Endometrial microvascular endothelial cells (primary cell): ENCODE data around the gene NRP1. TPM values are rescaled to one million over a fixed set of nuclear protein-coding genes. Genes with fewer than 3 reads are reported as not detected.

Source experiments
- in situ Hi-C: cut with HindIII; loops from 2 replicates; pipeline ENCODE4 v1.10.0; 2017; ENCODE audit warnings: low sequenced_read_pairs, low pct_unique_long_range_greater_than_20kb; ENCODE audit errors: inconsistent ontology term
- total RNA-seq: library from RNA; depleted of rRNA; stranded (reverse); fragments of >200 nt; gene quantifications from one replicate; pipeline ENCODE4 v1.2.3, GENCODE V29; 2015; ENCODE audit errors: inconsistent ontology term

NRP1 gene
- total RNA-seq, 1 donor from 2014 or later, result 149 TPM

DNA sequence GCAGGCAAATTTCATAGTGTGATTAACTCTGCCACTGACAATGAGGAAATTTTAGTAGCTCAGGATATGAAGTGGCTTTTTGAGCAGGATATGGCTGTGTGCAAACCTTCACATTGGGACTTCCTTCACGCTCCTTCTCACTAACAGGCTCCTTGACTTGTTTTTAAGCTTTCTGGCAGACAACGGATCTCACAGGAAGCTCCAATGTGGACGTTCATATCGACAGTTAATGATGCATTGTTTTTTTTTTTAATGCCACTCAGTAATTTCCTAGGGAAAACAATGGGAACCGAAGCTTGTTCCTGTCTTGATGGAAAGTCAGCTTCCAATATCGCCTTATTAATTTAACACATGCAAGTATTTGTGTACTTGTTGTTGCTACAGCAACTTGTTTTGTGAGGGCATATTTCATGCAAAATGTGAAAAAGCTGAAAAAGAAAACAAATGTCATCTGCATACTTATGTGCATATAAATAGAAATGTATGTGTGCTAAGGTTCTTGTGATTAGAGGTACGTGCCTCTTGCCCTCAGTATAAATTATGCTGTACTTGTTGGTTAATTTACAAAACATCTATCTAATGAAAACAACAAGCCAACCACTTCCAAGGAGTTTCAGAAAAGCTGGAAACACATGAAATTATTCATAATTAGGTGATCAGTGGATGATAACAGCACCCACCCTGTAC lies 84.7 kb downstream of the NRP1 start:
- in situ Hi-C loops, result no loop called here

DNA sequence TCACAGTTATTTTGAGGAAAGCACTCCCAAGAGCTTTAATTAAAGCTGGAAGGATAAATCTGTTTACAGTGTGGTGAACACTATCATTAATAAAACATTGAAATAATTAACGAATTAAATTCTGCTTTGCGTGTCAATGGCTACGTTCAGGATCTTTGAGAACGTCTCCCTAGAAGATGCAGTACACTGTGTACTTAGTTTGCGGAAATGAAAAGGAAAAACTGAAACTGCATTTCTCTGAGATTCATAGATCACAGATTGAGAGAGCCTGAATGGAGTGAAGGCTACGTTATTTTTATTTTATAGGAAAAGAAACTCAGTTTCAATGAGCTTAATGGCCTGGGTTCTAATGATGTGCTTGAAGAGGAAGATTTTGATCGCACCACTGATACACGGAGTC lies 85.3 kb downstream of the NRP1 start:
- in situ Hi-C loops, result no loop called here

DNA sequence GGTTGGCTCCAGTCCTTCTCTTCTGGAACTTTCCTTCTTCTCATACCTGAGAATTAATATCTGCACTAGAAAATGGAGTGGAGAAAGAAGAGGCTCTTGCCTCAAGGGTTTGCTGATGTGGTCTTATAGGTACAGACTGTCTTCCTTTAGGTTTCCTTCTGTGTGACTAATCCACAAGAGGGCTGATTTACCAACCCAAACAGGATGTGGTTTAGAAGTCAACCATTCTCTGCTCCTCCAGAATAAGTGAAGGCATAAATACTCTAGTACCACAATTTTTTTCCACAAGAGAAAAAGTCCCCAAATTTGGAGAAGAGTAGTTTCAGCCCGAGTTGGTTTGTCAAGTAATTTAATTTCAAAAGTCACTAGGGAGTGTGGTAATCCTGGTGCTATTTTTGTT lies 85.8 kb downstream of the NRP1 start:
- in situ Hi-C loops, result no loop called here

DNA sequence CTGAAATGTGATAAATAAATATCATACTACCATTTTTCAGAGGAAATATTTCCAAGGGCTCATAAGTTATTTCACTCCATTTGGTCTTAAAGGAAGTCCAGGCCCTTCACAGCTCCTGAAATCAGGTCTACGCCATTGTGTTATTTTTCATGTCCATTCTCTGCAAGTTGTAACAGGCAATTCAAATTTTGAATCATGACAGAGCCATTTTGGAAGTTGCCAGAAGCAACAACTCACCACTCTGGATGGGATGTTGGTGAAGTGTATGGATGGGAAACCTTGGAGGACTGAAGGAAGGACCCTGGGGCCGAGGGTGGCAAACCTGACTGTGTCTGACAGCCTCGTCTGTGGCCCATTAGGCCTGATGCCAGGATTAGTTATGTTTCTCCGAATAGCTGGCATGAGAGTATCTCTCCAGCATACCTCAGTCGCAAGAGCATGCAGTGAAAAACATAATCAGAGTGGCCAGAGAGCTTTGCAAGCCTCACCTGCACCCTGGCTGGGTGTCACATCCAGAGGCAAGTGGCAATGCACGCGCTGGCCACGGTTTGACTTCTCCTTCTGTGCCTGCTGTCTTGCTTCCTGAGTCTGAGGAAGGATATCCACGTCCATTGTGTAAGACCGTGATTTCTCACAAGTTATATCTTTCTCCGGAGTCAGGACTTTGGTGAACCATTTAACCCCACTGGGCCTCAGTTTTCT lies 87.1 kb downstream of the NRP1 start:
- in situ Hi-C loops, result no loop called here

DNA sequence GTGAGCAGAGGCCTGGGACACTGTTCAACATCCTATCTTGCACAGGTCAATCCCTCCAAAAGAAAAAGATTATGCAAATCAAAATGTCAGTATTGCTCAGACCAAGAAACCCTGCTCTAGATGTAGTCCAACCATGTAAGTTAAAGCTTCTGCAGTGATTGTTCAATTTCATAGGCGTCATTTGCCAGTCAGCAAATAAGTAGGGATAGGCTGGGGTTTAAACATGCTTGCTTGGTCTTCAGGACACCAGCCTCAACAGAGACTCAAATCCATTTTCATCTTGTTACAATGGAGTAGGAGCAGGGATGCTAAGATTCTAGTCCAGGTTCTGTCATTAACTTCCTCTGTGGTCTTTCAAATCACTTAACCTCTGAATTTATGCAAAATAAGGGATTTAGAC lies 89.1 kb downstream of the NRP1 start:
- in situ Hi-C loops, result no loop called here

DNA sequence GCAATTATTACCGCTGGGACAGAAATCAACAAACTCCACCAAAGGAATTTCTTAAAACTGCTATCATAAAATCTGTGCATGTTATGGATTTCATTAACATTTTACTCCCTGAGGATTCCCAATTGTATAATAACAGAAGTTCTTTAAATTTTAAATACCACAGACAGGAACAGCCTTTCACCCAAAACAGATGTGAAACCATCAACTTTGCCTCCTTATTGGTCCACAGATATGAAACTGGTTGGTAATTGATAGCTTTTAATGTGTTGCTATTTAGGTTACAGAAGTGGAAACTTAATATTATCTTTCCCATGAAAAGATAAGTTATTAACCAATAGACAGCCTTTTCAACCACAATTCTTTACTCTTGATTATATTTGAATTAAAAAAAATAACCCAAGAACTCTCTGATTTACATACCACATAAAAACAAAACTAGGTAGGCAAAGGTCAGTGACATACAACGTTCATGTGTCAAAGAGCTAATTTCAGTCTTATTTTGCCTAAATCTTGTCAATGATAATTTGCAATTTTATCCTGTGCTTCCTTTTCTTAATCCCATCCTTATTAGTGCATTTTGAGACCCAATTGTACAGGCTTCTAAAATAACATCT lies 90.0 kb downstream of the NRP1 start:
- in situ Hi-C loops, result no loop called here

DNA sequence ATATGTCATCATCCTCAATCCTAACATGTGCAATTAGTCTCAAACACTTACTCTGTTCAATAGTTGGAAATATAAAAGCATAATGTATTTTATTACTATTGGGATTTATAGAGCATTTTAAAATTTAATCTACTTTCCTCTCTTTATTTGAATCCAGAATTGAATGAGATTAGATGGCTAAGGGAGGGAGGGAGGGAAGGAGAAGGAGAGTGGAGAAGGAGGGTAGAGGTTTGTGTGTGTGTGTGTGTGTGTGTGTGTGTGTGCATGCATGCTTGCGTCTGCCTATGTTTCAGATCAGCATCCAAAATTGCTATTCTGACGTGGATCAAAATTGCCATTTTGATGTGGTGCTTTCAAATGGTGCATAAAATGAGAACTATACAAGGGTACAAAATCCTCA lies 90.8 kb downstream of the NRP1 start:
- in situ Hi-C loops, result no loop called here

DNA sequence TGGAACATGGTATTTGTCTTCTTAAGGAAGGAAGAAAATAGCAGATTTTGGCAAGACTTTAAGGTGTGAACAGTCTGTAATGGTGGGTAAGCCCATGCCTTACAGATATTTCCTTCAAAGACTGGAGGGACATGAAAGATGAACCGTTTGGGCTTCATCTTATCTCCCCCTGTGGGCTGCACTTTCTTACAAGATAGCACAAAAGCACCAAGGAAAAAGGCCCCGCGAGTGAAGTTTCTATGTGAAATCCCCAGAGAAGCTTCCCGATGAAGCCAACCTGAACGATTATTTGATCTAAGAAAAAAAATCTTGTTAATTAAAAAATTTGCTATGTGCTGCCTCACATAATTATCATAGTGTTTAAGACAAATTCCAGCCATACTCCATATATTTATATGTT lies 91.5 kb downstream of the NRP1 start:
- in situ Hi-C loops, result no loop called here

DNA sequence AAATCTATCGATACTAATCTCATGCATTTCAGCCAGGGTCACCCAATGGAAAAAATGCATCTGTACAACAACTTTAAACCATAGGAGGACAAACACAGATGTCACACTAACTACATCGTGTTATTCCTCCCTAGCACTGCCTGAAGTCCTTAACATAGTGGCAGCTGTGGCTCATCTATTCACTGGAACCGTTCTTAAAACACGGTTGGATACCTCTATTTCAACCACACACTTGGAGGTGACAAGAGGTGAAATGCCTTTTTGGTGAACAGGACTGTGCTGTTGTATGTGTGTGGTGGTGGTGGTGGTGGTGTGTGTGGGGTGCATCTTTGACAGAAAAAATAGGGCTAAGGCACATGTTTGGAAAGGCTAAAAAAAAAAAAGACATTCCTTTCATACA lies 93.1 kb downstream of the NRP1 start:
- in situ Hi-C loops, result no loop called here

DNA sequence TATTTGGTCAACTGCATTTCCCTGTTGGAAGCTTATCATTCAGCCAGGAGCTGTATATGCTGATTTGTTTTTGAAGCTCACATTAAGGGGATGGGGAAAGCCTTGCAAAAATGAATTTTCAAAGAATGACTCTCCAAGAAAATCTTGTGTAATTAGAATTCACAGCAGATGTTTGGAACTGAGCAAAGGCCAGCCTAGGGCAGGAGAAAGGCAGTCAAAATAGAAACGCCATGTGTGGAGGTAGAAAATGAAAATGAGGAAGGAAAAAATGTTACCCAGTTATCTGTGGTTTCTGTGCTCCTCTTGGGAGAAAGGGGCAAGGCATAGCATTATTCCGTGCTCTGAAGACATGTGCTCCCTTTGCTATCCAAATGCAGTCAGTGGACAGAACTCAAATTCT lies 93.5 kb downstream of the NRP1 start:
- in situ Hi-C loops, result no loop called here

DNA sequence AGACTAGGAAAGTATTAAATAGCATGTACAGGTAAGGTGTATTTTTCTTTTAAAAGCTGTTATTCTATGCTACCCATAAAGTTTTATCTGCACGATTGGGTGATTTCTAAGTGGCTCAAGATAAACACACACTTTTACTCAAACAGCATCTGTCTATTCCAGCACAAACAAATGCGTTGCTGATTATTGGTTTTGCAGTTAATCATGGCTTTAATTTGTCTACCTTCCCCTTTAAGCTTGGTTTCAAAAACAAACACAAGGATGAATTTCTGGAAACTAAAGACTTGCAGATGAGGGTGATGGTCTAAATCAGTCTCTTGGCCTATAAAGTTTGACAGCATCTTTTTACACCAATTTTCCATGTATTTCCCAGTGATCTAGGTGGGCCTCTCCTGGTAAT lies 94.2 kb downstream of the NRP1 start:
- in situ Hi-C loops, result no loop called here

DNA sequence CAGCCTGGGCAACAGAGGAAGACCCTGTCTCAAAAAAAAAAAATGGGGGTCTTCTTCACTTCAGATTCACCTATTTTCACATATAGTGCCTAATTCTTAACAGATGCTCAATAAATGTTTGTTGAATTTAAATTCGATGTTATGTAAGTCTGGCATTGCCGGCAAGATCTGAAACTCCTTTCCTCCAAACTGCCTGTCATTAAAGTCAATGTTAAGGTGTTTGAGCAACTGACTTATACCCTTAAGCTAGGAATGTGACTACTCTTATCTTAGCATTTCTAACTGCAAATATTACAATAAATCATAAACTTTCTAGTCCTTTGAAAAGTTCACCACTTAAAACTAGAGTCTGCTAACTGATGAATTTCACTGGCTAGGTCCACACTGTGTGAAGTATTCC lies 95.2 kb downstream of the NRP1 start:
- in situ Hi-C loops, result no loop called here

DNA sequence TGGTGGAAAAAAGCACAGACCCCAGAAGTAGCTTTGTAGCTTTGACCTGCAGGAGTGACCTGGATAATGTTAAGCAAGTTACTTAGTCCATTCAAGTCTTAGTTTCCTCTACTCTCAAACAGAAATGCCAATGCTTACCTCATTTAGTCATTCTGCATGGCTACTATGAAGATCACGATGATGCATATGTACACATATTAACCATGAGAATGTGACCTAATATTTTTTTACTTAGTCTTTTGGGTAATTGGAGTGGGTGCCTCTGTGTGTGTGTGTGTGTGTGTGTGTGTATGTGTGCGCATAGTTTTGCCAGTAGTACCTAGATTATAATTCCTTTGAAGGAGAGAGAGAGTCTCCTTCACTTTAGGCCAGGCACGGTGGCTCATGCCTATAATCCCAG lies 95.8 kb downstream of the NRP1 start:
- in situ Hi-C loops, result no loop called here

DNA sequence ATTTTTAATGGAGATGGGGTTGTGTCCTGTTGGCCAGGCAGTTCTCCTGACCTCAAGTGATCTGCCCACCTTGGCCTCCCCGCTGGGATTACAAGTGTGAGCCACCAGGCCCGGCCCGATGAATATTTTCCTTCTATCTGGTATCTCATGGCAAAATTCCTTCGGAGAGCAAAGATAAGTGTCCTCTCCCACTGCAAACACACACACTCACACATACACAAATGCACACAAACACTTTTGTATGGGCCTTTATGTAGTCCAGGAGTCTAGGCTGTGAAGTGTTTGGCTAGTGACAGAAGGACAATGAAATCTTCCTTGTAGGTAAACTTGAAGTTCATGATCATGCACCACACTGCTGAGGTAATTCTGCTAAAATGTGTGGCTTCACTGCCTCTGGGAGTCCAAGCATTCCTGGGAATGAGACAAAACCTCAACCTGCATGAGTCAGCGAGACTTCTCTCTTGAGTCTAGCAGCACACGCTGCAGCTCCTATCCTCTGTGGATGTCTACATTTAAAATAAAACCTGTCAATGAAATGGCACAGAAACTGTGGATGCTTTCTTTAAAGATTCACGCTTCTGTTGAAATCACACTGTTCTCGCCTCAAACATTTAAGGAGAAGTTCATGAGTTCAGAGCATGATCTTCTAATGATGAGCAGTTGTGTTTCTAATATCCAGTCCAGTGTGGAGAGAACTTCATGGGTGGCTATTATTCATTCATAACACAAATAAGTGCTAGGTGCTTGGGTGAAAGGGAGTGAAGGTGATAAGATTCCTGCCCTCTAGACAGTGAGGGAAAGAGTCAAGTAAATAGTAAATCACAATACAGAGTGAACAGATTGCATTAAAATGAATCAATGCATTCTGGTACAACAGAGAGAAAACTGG lies 96.5 kb downstream of the NRP1 start:
- in situ Hi-C loops, result no loop called here

DNA sequence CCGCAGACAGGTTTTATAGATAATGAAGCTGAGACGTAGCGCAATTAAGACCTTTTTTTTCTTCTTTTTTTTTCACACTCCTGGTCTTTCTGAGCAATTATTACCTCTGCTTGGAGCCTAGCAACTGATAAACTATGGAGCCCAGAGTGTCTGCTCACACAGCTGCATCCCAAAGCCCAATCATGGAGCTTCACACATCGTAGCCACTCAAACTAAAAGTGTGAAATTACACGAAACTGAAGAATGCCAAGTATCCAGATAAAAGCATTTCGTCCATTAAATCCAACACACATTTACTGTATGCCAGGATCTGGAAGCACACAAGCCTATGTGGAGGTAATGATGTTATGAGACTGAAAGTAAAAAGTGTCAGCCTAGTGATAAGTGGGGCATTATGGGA lies 97.6 kb downstream of the NRP1 start:
- in situ Hi-C loops, result no loop called here

DNA sequence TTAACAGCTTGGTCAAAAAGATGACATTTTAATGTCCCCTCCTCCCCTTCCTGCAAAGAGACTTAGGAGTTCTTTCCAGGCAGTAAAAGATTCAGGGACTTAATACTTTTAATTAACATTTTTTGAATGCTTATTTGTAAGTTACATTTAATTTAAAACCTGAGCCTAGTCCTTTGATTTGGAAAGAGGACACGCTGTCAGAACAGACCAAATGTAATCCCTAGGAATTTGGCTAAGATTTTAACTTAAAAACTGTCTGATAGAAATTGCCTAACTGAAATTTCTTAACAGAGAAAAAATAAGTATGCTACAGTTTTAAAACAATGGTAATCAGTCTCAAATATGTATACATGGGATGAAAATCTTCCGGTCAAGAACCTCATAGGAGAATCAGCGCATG lies 98.5 kb downstream of the NRP1 start:
- in situ Hi-C loops, result no loop called here

DNA sequence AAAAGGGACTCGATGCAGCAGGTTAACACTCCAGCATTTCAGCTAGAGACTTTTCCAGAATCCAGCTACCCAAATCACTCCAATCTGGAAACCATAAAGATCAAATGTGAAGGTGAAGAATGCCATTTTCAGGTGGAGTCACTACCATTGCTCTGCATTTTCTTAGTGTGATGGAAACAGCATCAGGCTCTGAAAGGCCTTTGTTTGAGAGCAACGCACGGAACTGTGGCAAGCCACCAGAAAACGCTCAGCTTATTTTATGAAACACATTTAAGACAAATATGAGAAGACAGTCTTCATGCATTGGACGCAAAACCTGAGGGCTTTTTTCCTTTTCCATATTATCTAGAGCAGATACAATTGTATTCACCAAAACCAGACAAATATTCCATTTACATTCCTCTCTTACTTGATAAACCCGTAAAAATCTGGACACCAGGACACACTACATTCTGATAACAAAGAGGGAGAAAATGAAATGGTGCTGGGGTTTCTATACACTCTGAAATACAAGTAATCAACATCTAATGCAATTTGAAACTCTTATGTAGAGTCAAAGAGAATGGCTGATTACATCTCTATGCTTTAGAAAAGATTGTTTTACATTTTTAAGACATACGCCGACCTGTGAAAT lies 99.1 kb downstream of the NRP1 start:
- in situ Hi-C loops, result no loop called here

DNA sequence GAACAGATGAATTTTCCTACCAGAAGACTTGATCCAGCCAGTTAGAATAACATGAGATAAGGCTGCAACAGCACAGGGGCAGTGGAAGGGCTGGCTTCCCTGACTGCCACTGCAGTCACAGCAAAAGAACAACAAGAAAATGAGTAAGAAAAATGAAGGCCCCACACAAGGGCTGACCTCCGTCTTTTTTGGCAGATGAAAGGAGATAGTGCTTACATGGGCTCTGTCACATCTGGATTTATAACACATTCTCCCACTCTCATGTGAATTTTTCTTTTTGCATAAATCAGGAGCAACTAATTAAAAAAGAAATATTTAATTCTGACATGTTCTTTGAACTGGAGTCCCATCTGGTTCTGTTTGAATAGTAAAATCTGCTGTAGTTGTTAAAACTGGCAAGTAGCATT lies 99.6 kb downstream of the NRP1 start:
- in situ Hi-C loops, result no loop called here

DNA sequence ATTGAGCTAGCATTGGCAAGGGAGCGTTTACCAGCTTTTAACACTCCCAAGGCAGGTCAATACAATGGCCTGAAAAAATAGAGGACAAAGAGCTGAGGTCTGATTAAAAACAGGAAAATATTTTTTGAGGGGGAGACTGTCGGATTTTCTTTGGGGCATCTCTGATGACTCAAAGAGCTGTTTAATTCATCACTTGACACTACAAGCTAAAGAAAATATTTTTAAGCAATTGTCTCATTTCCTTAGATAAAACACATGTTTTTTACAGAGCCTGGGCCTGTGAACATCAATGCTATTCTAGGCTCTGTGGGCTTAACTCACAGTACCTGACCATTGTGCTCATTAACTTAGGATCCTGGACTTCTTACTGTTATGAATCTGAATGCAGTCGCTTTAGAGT lies 100.8 kb downstream of the NRP1 start:
- in situ Hi-C loops, result no loop called here
